ENCODE measurements around the gene GRHL1. TPM values are rescaled to one million over a fixed set of nuclear protein-coding genes. Genes with fewer than 3 reads are reported as not detected.

The GRHL1 gene
- polyA plus RNA-seq, 1 of the 3 experiments (the other 2 are of a cell fraction), result 1.0 TPM

DNA sequence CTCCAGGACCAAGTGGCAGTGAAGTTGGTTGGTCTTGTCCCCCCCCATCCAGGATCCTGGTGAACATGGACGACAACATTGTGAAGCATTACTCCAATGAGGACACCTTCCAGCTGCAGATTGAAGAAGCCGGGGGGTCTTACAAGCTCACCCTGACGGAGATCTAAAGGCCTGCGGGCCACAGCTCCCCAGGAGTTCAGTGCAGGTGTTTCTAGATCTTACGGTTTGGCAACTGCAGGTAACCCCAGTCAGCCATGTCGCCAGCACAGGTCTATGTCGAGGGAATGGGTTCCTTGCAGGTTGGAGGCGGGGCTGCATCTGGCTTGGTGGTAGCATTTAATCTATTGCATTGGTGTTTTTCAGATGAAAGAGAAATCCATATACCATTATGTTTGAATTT lies 49.0 kb downstream of the GRHL1 start (continued):
- TF ChIP-seq, protein P1, sequence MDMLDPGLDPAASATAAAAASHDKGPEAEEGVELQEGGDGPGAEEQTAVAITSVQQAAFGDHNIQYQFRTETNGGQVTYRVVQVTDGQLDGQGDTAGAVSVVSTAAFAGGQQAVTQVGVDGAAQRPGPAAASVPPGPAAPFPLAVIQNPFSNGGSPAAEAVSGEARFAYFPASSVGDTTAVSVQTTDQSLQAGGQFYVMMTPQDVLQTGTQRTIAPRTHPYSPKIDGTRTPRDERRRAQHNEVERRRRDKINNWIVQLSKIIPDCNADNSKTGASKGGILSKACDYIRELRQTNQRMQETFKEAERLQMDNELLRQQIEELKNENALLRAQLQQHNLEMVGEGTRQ (IDR thresholded peaks at IDR 0.05; ENCODE audit: borderline replicate concordance, low read depth, low read length), result no peak
- TF ChIP-seq, protein P2, sequence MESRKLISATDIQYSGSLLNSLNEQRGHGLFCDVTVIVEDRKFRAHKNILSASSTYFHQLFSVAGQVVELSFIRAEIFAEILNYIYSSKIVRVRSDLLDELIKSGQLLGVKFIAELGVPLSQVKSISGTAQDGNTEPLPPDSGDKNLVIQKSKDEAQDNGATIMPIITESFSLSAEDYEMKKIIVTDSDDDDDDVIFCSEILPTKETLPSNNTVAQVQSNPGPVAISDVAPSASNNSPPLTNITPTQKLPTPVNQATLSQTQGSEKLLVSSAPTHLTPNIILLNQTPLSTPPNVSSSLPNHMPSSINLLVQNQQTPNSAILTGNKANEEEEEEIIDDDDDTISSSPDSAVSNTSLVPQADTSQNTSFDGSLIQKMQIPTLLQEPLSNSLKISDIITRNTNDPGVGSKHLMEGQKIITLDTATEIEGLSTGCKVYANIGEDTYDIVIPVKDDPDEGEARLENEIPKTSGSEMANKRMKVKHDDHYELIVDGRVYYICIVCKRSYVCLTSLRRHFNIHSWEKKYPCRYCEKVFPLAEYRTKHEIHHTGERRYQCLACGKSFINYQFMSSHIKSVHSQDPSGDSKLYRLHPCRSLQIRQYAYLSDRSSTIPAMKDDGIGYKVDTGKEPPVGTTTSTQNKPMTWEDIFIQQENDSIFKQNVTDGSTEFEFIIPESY (IDR thresholded peaks at IDR 0.05; ENCODE audit: borderline replicate concordance, low read depth), result no peak
- TF ChIP-seq USF1 (IDR thresholded peaks at IDR 0.05; ENCODE audit: borderline replicate concordance, low read depth) (no peak), POLR2AphosphoS5 (IDR thresholded peaks at IDR 0.05; ENCODE audit: low read depth, low read length) (no peak), CHD2 (IDR thresholded peaks at IDR 0.05; ENCODE audit: low read length, partially characterized antibody) (no peak), JUND (IDR thresholded peaks at IDR 0.05) (no peak), MEF2A (IDR thresholded peaks at IDR 0.05; ENCODE audit: borderline replicate concordance, low read depth) (no peak), EP300 (IDR thresholded peaks at IDR 0.05; ENCODE audit: borderline replicate concordance in 1 of 2, low read depth in 1 of 2, low read length in 1 of 2) (no peak), TCF12 (IDR thresholded peaks at IDR 0.05) (no peak)

- TF ChIP-seq CTCF (IDR thresholded peaks at IDR 0.05), result no peak
- TF ChIP-seq, protein P3, sequence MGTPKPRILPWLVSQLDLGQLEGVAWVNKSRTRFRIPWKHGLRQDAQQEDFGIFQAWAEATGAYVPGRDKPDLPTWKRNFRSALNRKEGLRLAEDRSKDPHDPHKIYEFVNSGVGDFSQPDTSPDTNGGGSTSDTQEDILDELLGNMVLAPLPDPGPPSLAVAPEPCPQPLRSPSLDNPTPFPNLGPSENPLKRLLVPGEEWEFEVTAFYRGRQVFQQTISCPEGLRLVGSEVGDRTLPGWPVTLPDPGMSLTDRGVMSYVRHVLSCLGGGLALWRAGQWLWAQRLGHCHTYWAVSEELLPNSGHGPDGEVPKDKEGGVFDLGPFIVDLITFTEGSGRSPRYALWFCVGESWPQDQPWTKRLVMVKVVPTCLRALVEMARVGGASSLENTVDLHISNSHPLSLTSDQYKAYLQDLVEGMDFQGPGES (IDR thresholded peaks at IDR 0.05; ENCODE audit: low read depth, low read length), result no peak
- no peak for TF ChIP-seq TCF12 (IDR thresholded peaks at IDR 0.05)
- no peak for TF ChIP-seq GATA2 (CRISPR knock-in tag; IDR thresholded peaks at IDR 0.05)
- no peak for TF ChIP-seq RCOR1 (IDR thresholded peaks at IDR 0.05; ENCODE audit: low read length)
- no peak for TF ChIP-seq NFIC (IDR thresholded peaks at IDR 0.05; ENCODE audit: borderline replicate concordance)
- TF ChIP-seq, protein P4, sequence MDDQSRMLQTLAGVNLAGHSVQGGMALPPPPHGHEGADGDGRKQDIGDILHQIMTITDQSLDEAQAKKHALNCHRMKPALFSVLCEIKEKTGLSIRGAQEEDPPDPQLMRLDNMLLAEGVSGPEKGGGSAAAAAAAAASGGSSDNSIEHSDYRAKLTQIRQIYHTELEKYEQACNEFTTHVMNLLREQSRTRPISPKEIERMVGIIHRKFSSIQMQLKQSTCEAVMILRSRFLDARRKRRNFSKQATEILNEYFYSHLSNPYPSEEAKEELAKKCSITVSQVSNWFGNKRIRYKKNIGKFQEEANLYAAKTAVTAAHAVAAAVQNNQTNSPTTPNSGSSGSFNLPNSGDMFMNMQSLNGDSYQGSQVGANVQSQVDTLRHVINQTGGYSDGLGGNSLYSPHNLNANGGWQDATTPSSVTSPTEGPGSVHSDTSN (IDR thresholded peaks at IDR 0.05), result no peak
- TF ChIP-seq ELF1 (IDR thresholded peaks at IDR 0.05), result no peak
- TF ChIP-seq, protein P5, sequence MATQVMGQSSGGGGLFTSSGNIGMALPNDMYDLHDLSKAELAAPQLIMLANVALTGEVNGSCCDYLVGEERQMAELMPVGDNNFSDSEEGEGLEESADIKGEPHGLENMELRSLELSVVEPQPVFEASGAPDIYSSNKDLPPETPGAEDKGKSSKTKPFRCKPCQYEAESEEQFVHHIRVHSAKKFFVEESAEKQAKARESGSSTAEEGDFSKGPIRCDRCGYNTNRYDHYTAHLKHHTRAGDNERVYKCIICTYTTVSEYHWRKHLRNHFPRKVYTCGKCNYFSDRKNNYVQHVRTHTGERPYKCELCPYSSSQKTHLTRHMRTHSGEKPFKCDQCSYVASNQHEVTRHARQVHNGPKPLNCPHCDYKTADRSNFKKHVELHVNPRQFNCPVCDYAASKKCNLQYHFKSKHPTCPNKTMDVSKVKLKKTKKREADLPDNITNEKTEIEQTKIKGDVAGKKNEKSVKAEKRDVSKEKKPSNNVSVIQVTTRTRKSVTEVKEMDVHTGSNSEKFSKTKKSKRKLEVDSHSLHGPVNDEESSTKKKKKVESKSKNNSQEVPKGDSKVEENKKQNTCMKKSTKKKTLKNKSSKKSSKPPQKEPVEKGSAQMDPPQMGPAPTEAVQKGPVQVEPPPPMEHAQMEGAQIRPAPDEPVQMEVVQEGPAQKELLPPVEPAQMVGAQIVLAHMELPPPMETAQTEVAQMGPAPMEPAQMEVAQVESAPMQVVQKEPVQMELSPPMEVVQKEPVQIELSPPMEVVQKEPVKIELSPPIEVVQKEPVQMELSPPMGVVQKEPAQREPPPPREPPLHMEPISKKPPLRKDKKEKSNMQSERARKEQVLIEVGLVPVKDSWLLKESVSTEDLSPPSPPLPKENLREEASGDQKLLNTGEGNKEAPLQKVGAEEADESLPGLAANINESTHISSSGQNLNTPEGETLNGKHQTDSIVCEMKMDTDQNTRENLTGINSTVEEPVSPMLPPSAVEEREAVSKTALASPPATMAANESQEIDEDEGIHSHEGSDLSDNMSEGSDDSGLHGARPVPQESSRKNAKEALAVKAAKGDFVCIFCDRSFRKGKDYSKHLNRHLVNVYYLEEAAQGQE (IDR thresholded peaks at IDR 0.05; ENCODE audit: low read depth, low read length), result no peak
- no peak for TF ChIP-seq YY1 (IDR thresholded peaks at IDR 0.05; ENCODE audit: low read depth)
- Histone ChIP-seq H3K9ac (no peak overlapping the region), H3K4me1 (ENCODE audit: control insufficient read depth in 1 of 2, insufficient read depth in 2 of 2, low read depth in 1 of 2, low read length in 1 of 2) (peaks cover 0 to 46% of the 10 kb centered on the region in 2 experiments; a peak in 2 of 4 replicates), H3K27ac (ENCODE audit: low read depth in 2 of 2, low read length in 1 of 2) (peak overlapping the region in 1 of 2 experiments; percentile 22; a peak in 2 of 4 replicates), H3K4me2 (no peak overlapping the region), H3K36me3 (replicated peaks in 1 of 2; ENCODE audit: control insufficient read depth in 1 of 2, insufficient read depth in 2 of 2, low read length in 1 of 2) (peaks cover 0 to 7% of the 10 kb centered on the region in 2 experiments), H3F3A (replicated peaks; ENCODE audit: insufficient read depth) (no peaks in the 10 kb centered on the region), H3K9me2 (no peaks in the 10 kb centered on the region), H3K9me3 (no peaks in the 10 kb centered on the region), H3K27me3 (ENCODE audit: insufficient read depth) (no peaks in the 10 kb centered on the region), H3K79me2 (ENCODE audit: insufficient read depth) (no peaks in the 10 kb centered on the region), H2AFZ (ENCODE audit: low read depth) (no peak overlapping the region), H4K20me1 (ENCODE audit: insufficient read depth) (no peaks in the 10 kb centered on the region), H3K4me3 (ENCODE audit: low read depth in 2 of 2, low read length in 1 of 2) (no peak overlapping the region)
- DNase-seq, result no peak
- ChIA-PET CTCF (interaction anchor here (1.2 to 3.0 kb wide), 5 partner anchors 10 to 72 kb away, joined by 3 to 28 read pairs (median 4); no protein-coding TSS in a partner anchor), POLR2A (interaction anchor here (0.6 kb wide), 1 partner anchor 431 kb away, joined by 3 read pairs; no protein-coding TSS in a partner anchor)
- WGBS (ENCODE audit: low lambda C conversion rate), result 84% methylated on average over 5 of the region's 5 CpGs
Observed at GRCh38 chr2:10001586-10001985, 50.1 kb downstream of the GRHL1 start.

Measured in SK-N-SH (cell line).